GM12875 (cell line): Measurements from ENCODE around the gene HES4.
"Not testable (repeated sequence)": the region's sequence is repeated elsewhere in the genome, so short reads cannot be mapped to it uniquely, and the experiment has no call there.

ENCODE experiments used
- H3K4me3 ChIP-seq: one replicate; pipeline ENCODE4 v1.5.1; 2011; ENCODE audit warnings: low read depth, low read length, control low read depth
- TF ChIP-seq, protein P1 (sequence below): IDR thresholded peaks from 2 replicates; pipeline ENCODE4 v1.5.1; 2011; ENCODE audit warnings: low read depth, mild to moderate bottlenecking, control low read depth, inconsistent platforms, low read length, moderate library complexity, borderline replicate concordance; ENCODE audit not compliant: insufficient read depth

Gene HES4

DNA sequence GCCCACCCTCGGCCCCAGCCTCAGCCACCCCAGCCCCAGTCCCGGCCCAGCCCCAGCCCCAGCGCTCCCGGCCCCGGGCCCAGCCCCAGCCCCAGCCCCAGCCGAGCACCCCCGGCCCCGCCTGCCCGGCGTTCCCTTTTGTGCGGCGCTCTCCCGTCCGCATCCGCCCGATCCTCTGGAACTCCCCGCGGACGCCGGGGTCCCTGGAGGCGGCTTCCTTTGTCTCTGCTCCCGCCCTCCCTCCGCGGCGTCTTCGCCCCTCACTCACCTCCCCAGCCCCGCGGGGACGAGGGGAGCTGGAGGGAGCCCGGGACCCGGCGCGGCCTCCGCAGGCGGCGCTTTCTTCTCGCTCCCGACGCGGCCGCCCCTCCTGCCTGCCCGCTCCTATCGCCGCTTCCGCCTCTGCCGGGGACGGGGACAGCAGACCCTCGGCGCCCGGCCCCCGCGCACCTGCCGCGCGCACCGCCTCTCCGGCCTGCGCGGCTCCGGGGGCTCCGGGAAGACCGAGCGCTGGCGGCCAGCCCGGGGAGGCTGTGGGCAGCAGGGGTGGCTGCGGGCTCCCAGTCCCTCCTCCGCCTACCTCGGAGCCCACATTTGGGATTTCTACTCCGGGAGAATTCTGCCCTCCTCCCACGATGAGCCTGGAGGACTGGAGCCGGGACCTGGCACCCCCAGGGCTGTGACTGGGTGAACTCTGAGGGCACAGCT is 34.0 kb upstream of the HES4 start:
- TF ChIP-seq, protein P1, sequence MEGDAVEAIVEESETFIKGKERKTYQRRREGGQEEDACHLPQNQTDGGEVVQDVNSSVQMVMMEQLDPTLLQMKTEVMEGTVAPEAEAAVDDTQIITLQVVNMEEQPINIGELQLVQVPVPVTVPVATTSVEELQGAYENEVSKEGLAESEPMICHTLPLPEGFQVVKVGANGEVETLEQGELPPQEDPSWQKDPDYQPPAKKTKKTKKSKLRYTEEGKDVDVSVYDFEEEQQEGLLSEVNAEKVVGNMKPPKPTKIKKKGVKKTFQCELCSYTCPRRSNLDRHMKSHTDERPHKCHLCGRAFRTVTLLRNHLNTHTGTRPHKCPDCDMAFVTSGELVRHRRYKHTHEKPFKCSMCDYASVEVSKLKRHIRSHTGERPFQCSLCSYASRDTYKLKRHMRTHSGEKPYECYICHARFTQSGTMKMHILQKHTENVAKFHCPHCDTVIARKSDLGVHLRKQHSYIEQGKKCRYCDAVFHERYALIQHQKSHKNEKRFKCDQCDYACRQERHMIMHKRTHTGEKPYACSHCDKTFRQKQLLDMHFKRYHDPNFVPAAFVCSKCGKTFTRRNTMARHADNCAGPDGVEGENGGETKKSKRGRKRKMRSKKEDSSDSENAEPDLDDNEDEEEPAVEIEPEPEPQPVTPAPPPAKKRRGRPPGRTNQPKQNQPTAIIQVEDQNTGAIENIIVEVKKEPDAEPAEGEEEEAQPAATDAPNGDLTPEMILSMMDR: no peak
- peak overlapping the region; percentile 35 for H3K4me3 ChIP-seq

DNA sequence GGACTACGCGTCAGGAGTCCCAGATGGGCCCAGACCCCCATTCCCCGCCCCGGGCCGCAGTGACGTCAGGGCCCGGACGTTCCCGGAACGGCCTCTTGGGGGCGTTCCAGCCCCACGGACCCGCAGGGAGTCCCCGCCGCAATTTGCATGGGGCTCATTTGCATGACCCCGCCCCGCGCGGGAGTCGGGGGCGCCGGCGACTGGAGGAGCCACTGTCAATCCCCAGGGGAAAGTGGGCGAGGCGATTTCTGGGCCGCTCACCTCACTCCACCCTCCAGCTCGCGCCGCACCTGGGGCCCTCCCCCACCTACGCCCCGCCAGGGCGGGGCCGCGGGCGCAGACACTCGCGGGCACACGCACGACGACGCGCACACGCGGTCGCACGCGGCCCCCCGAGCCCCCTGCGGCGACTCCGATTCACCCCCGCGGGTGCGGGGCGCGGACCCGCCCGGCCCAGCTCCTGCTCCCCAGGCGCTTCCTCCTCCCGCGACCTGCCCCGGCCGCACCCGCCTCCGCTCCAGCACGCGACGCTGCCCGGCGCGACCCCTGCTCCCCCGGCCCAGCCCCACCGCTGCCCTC is 33.2 kb upstream of the HES4 start:
- TF ChIP-seq, protein P1: peak; percentile 88
- peak overlapping the region; percentile 45 for H3K4me3 ChIP-seq

DNA sequence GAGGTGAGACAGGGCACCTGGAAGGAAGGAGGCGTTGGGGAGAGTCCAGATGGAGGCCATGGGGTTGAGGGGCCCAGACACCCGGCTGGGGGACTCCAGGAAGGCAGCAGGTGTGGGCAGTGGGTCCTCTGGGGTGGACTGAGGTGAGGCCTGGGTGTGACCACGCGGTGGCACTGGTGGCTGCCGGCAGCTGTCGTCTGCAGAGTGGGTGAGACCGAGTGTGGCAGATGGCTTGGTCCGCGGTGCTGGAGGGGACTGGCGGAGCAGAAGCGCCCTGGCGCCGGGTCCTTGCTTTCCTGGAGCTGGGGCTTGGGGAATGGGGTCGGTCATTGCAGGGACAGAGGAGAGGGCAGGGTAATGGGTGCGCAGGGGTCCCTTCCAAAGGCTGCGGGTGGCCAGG is 32.5 kb upstream of the HES4 start:
- no peak overlapping the region for H3K4me3 ChIP-seq
- TF ChIP-seq, protein P1: no peak

DNA sequence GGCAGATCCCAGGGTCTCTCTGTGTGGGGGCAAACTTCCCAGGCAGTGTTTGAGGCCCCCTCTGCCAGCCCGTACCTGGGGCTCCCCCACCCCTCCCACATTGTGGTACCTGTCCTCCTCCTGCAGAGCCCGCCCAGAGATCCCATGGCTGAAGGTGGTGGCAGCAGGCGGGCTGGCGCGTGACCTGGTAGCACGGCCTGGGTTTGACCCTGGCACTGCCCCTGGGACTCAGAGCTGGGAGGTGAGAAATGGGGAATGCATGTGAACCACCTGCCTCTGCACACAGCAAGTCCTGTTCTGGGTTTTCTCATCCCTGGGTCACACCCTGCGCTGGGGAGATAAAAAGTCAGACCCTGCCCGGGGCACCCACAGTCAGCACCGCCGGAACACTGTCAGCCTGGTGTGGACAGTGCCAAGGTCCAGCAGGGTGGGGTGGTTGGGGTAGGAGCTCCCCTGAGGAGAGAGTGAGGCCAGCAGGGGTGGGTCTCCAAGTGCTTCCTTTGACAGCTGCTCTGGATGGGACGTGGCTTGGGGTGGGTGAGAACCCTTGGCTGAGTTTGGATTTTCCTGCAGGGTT is 31.9 kb upstream of the HES4 start:
- H3K4me3 ChIP-seq: no peak overlapping the region
- TF ChIP-seq, protein P1: no peak

DNA sequence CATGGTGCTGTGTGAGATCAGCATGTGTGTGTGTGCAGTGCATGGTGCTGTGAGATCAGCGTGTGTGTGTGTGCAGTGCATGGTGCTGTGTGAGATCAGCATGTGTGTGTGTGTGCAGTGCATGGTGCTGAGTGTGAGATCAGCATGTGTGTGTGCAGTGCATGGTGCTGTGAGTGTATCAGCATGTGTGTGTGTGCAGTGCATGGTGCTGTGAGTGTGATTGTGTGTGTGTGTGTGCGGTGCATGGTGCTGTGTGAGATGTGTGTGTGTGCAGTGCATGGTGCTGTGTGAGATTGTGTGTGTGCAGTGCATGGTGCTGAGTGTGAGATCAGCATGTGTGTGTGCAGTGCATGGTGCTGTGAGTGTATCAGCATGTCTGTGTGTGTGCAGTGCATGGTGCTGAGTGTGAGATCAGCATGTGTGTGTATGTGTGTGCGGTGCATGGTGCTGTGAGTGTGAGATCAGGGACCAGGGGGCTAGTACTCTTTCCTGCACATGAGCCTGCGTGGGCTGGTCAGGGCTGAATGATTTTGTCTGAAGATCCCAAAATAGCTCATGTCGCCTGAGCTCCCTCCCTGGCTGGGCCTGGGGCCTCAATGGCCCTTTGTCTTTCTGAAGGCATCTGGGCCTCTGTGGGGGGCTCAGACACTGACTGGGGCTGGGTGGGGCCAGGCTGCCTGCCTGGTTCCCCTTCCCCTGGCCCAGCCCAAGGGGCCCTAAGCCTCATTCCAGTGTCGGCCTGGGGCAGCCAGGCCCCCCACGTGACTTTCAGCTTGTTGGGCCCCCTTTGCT is 31.2 kb upstream of the HES4 start:
- not testable (repeated sequence) for H3K4me3 ChIP-seq

DNA sequence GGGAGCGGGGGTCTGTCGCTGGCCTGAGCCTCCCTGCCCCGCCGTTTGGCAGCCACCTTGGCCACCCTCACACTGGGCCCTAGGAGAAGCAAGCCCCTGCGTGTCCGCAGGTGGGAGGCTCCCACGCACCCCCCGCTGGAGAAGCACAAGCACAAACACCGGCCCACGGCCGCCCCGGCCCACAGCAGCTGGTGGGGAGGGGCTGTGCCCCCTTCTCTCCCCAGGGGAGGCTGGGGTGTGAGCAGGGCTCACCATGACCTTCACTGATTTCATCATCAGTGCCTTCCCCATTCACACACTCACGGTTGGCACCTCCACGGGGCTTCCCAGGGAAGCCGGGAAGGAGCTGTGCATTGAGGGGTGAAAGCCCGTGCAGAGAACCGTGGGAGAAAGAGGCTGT is 27.9 kb upstream of the HES4 start:
- TF ChIP-seq, protein P1: no peak
- H3K4me3 ChIP-seq: no peak overlapping the region

DNA sequence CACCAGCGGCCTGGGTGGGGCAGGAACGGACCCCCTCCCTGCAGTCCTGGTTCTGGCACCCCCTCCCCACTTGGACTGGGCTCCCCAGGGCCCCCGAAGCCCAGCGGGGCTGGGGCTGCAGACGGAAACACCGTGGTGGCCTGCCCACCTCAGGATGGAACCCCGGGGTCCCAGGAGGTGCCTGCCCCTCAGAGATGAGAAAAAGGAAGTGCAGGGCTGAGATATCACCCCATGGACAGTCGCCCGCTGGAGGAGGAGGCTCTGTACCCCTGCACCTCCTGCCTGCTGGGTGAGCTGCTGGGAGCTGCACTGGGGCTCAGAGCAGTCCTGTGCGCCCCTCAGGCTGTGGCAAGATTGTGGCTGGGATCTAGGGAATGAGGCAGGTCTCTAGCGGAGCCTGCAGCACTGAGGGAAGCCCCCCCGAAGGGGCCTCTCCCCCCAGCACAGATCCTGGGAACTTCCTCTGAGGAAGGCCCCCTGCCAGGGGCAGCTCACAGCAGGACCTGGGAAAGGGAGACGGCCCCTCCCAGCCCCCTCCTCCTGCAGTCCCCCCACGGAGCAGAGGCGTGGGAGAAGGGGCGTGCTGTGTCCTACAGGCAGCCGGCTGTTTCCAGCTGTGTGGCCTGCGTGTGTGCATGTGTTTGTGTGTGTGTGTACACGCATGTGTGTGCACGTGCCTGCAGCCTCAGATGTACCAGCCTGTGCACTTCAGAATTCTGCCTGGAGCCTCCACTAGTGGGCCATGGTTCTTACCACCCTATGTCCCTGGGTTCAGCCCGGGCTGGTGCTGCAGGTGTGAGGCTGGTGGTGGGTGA is 26.9 kb upstream of the HES4 start:
- TF ChIP-seq, protein P1: no peak
- H3K4me3 ChIP-seq: no peak overlapping the region
